Tibial artery (tissue), 4 donors: ENCODE results near the gene NDUFB4.

ENCODE experiments used
- DNase-seq, 2 donors: peaks; one replicate each; pipeline ENCODE4 v3.0.0-alpha.2; 2019
- H3K27ac ChIP-seq, 2 donors: fragments of 200-600 bp; sonication (generic) in 1 of 2; 1 replicate in 1 of 2; 2 replicates in 1 of 2; pipeline ENCODE4 v1.5.1; 2018 to 2019; ENCODE audit warnings: mild to moderate bottlenecking in 1 of 2
- H3K27me3 ChIP-seq, 2 donors: fragments of 200-600 bp; sonication (generic) in 1 of 2; one replicate each; pipeline versions ENCODE4 v1.5.1 to v1.6.0; 2016 to 2019
- H3K36me3 ChIP-seq, 3 donors: fragments of 200-600 bp; sonication (generic) in 2 of 3; one replicate each; pipeline ENCODE4 v1.5.1; 2016 to 2019; ENCODE audit warnings: mild to moderate bottlenecking in 2 of 3
- H3K4me1 ChIP-seq, 4 donors: fragments of 200-600 bp; sonication (generic) in 2 of 4; 1 replicate in 3 of 4; 2 replicates in 1 of 4; pipeline ENCODE4 v1.5.1; 2016 to 2019
- H3K4me3 ChIP-seq, 2 donors: fragments of 200-600 bp; sonication (generic) in 1 of 2; 1 replicate in 1 of 2; 2 replicates in 1 of 2; pipeline ENCODE4 v1.5.1; 2018 to 2019; ENCODE audit warnings: mild to moderate bottlenecking in 2 of 2
- H3K9me3 ChIP-seq, 3 donors: fragments of 200-600 bp; sonication (generic) in 1 of 3; one replicate each; pipeline ENCODE4 v1.5.1; 2016 to 2019
- intact Hi-C: fragments of 100-400 bp; cut with DNase I; formaldehyde crosslinking; loops from one replicate; pipeline ENCODE4 v1.15.0; 2023; ENCODE audit warnings: low total_unique reads
- TF ChIP-seq, protein P1 (sequence below), 2 experiments: fragments of 200-600 bp in 1 of 2; fragments of 450-650 bp in 1 of 2; IDR thresholded peaks; one replicate each; pipeline ENCODE4 v1.5.1; 2017 to 2019; ENCODE audit warnings: antibody characterized with exemption in 2 of 2, mild to moderate bottlenecking in 1 of 2, moderate library complexity in 1 of 2

NDUFB4 gene

DNA sequence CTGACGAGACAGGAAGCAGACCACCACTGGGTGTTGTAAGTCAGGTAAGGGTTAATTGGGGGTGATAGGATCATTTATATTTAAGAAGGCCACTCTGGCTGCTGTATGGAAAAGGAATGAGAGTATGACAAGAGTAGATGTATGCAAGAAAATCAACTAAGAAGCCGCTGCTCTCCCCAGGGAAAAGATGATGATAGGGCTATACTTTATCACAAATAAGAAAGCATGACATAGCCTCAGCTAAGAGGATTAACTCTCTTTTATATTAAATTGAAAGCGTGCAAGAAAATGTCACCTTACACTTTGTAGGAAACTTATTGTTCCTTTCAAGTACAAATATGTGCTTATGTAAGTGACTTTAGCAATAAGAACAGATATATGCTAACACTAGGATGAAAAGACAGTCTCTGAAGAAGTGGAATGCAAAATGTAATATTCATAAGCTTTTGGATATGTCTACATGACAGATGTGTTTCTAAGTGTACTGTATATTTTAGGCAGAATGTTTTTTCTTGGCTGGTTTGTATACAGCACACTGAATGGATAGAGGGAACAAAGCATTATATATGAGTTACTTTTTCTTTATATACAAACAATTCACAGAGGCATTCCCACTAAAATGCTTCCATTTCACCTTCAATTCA is 8.7 kb upstream of the NDUFB4 start:
- H3K4me1 ChIP-seq, result no peaks in the 10 kb centered on the region

DNA sequence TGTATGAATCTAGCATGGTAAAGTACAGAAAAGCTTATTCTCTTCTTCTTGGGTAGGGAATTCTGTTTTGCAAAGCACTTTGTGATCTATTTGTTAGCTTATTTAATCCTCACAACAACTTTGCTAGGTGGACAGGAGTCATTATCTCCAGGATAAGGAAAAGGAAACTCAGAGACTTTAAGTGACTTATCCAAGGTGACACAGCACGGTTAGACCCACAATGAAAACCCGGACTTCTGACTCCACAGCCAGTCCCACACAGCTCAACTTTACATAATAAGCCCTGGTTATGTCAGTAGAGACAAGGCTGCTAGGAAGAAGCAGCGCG is 384 bp upstream of the NDUFB4 start:
- Histone ChIP-seq H3K36me3 (peaks cover 0 to 11% (median 0%) of the 10 kb centered on the region in 3 donors), H3K27me3 (no peaks in the 10 kb centered on the region), H3K9me3 (no peaks in the 10 kb centered on the region), H3K27ac (peak overlapping the region; percentile 81 to 83), H3K4me1 (peaks cover 0 to 42% (median 29%) of the 10 kb centered on the region in 4 donors), H3K4me3 (peak overlapping the region; percentile 65 to 66)
- TF ChIP-seq, protein P1, sequence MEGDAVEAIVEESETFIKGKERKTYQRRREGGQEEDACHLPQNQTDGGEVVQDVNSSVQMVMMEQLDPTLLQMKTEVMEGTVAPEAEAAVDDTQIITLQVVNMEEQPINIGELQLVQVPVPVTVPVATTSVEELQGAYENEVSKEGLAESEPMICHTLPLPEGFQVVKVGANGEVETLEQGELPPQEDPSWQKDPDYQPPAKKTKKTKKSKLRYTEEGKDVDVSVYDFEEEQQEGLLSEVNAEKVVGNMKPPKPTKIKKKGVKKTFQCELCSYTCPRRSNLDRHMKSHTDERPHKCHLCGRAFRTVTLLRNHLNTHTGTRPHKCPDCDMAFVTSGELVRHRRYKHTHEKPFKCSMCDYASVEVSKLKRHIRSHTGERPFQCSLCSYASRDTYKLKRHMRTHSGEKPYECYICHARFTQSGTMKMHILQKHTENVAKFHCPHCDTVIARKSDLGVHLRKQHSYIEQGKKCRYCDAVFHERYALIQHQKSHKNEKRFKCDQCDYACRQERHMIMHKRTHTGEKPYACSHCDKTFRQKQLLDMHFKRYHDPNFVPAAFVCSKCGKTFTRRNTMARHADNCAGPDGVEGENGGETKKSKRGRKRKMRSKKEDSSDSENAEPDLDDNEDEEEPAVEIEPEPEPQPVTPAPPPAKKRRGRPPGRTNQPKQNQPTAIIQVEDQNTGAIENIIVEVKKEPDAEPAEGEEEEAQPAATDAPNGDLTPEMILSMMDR (IDR thresholded peaks at IDR 0.05), result no peak
- intact Hi-C loops, result loop anchor here (5.0 to 10.0 kb wide), 2 partner anchors 147 to 1101 kb away; partner anchors contain the start of genes GTF2E1, RABL3 and TIMMDC1
- DNase-seq, result no peak

More for the DNA sequence above, 8.7 kb upstream of the NDUFB4 start:
- Histone ChIP-seq H3K36me3 (no peaks in the 10 kb centered on the region), H3K27ac (no peak overlapping the region), H3K4me3 (no peak overlapping the region), H3K27me3 (no peaks in the 10 kb centered on the region), H3K9me3 (peaks cover 0 to 3% (median 0%) of the 10 kb centered on the region in 3 donors)
- intact Hi-C loops, result no loop called here
- TF ChIP-seq, protein P1 (IDR thresholded peaks at IDR 0.05), result no peak
- no peak for DNase-seq

DNA sequence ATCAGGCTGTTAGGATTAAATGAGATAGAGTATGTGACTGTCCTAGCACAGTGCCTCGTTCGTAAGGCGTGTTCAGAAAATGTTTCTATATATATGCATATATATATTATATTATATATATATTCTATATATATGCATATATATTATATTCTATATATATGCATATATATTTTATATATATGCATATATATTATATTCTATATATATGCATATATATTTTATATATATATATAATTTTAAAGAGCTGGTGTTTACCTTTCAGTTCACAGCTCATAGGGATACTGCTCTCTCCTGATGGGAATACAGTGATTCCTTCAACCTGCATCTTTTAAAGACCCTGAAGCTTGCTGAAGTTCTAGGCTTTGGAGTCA is 702 bp downstream of the NDUFB4 start:
- Histone ChIP-seq H3K27ac (peak overlapping the region; percentile 81 to 83), H3K9me3 (no peaks in the 10 kb centered on the region), H3K27me3 (no peaks in the 10 kb centered on the region), H3K36me3 (peaks cover 6 to 21% (median 8%) of the 10 kb centered on the region in 3 donors), H3K4me3 (peak overlapping the region; percentile 65 to 66), H3K4me1 (peaks cover 0 to 44% (median 29%) of the 10 kb centered on the region in 4 donors)
- TF ChIP-seq, protein P1 (IDR thresholded peaks at IDR 0.05), result no peak
- intact Hi-C loops, result loop anchor here (5.0 to 10.0 kb wide), 2 partner anchors 145 to 1102 kb away; partner anchors contain the start of genes GTF2E1, RABL3 and TIMMDC1
- no peak for DNase-seq

DNA sequence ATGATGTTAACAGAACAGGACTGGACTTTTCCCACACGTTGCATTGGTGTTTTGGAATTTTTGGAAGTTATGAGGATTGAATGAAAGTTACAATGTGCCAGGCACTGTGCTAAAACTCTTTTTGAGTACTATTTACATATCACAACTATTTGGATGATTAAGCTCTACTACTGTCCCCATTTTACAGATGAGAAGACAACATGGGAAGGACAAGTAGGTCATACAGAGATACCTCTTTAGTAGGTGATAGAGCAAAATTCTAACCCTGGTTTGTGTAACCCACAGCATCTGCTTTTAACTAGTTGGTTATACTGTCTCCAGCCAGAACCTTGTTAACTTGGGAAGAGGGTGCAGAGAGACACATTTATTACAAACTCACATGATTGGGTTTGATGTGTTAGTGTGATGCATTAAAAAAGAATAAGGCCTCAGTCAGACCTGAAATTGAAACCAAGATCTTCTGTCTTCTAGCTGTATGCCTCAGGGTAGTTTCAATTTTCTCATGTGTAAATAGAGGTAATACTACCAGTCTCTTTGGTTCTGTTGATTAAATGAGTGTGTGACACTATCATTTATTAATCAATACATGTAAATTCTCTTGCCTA is 1.4 kb downstream of the NDUFB4 start:
- H3K4me3 ChIP-seq, result peak overlapping the region; percentile 65 to 66
- intact Hi-C loops, result loop anchor here (5.0 to 10.0 kb wide), 2 partner anchors 145 to 1103 kb away; partner anchors contain the start of genes GTF2E1, RABL3 and TIMMDC1
- H3K9me3 ChIP-seq, result no peaks in the 10 kb centered on the region
- H3K27ac ChIP-seq, result peak overlapping the region in 1 of 2 donors; percentile 83
- H3K27me3 ChIP-seq, result no peaks in the 10 kb centered on the region
- H3K4me1 ChIP-seq, result peaks cover 0 to 44% (median 29%) of the 10 kb centered on the region in 4 donors
- DNase-seq, result no peak
- peaks cover 14 to 27% (median 15%) of the 10 kb centered on the region in 3 donors for H3K36me3 ChIP-seq
- TF ChIP-seq, protein P1 (IDR thresholded peaks at IDR 0.05), result no peak

DNA sequence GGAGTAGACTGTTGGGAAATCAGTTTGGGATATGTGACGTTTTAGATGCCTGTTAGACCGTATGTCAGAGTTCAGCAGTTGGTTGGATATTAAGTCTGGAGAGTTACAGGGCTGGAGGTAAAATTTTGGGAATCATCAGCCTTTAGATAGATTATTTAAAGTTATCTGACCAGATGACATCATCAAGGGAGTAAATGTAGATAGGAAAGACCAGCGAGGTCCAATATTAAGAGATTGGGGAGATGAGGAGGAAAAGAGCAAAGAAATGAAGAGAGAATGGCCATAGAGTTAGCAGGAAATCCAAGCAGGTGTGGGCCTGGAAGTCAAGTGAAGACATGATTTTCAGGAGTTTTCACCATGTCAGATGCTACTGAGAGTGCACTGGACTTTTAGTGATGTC is 3.1 kb downstream of the NDUFB4 start:
- Histone ChIP-seq H3K27me3 (no peaks in the 10 kb centered on the region), H3K27ac (no peak overlapping the region), H3K36me3 (peaks cover 15 to 41% (median 17%) of the 10 kb centered on the region in 3 donors), H3K4me3 (no peak overlapping the region), H3K4me1 (peaks cover 0 to 44% (median 29%) of the 10 kb centered on the region in 4 donors), H3K9me3 (no peaks in the 10 kb centered on the region)
- intact Hi-C loops, result loop anchor here (5.0 to 10.0 kb wide), 2 partner anchors 143 to 1104 kb away; partner anchors contain the start of genes GTF2E1, RABL3 and TIMMDC1
- DNase-seq, result no peak
- TF ChIP-seq, protein P1 (IDR thresholded peaks at IDR 0.05), result no peak
